ENCODE measurements around the gene RGSL1. TPM values are rescaled to one million over a fixed set of nuclear protein-coding genes. Genes with fewer than 3 reads are reported as not detected.

Gene RGSL1
- total RNA-seq, 4 donors from 2014 or later, result not detected

DNA sequence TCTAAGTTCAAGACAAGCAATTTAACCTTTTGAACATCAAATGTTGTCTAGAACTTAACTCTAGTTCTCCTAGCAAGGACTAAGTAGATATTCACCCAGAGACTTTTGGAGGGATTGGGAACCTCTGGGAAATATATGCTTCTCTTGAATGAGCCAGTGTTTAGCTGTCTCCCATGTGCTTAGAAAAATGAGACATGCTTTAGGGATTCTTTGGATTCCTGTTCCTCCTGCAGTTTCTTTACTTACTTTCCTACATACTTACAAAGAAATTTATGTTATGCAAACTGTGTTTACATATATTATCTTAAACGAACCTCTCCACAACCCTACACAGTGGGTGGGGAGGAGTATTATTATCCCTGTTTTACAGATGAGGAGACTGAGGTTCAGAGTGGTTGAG is 99.9 kb downstream of the RGSL1 start:
- H3K27ac ChIP-seq, result no peak overlapping the region
- no peaks in the 10 kb centered on the region for H3K4me1 ChIP-seq
- no peak for DNase-seq
- H3K4me3 ChIP-seq, result no peak overlapping the region
- H3K36me3 ChIP-seq, result no peaks in the 10 kb centered on the region
- no peaks in the 10 kb centered on the region for H3K27me3 ChIP-seq
- TF ChIP-seq, protein P1, sequence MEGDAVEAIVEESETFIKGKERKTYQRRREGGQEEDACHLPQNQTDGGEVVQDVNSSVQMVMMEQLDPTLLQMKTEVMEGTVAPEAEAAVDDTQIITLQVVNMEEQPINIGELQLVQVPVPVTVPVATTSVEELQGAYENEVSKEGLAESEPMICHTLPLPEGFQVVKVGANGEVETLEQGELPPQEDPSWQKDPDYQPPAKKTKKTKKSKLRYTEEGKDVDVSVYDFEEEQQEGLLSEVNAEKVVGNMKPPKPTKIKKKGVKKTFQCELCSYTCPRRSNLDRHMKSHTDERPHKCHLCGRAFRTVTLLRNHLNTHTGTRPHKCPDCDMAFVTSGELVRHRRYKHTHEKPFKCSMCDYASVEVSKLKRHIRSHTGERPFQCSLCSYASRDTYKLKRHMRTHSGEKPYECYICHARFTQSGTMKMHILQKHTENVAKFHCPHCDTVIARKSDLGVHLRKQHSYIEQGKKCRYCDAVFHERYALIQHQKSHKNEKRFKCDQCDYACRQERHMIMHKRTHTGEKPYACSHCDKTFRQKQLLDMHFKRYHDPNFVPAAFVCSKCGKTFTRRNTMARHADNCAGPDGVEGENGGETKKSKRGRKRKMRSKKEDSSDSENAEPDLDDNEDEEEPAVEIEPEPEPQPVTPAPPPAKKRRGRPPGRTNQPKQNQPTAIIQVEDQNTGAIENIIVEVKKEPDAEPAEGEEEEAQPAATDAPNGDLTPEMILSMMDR (IDR thresholded peaks at IDR 0.05), result no peak
- TF ChIP-seq POLR2A (IDR thresholded peaks at IDR 0.05), result no peak
- H3K9me3 ChIP-seq, result no peaks in the 10 kb centered on the region

DNA sequence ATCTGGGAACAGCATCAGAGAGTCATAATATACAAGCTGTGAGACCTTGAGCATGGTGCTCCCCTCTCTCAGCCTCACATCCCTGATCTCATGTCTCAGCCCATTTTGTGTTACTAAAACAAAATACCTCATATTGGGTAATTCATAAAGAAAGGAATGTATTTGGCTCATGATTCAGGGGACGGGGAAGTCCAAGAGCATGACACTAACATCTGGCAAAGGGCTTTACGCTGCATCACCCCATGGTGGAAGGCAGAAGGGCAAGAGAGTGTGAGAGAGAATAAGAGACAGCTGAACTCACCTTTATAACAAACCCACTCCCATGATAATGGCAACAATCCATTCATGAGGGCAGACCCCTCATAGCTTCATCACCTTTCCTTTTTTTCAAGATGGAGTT is 102.6 kb downstream of the RGSL1 start:
- H3K9me3 ChIP-seq, result no peaks in the 10 kb centered on the region
- H3K4me1 ChIP-seq, result no peaks in the 10 kb centered on the region
- no peak for DNase-seq
- no peaks in the 10 kb centered on the region for H3K27me3 ChIP-seq
- H3K36me3 ChIP-seq, result no peaks in the 10 kb centered on the region
- H3K27ac ChIP-seq, result no peak overlapping the region
- H3K4me3 ChIP-seq, result no peak overlapping the region
- TF ChIP-seq, protein P1 (IDR thresholded peaks at IDR 0.05), result no peak
- no peak for TF ChIP-seq POLR2A (IDR thresholded peaks at IDR 0.05)

DNA sequence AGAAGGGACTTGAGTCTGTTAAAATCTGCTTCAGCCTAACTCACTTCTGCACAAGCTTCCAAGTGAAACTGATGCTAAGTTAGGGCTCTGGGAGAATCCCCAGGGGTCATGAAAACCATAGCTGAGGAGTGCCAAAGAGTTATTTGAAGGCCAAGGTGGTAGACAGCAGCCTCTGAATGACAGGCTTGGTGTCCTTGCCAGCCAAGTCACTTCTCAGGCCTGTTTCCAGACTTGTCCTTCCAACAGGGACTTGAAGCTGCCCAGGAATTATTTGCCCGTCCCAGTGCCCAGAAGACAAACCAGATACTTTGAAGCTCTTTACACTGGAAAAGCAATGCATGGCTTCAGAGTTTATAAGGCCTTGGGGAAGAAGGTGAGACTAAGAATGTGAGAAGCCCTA is 105.5 kb downstream of the RGSL1 start:
- Histone ChIP-seq H3K4me3 (no peak overlapping the region), H3K36me3 (no peaks in the 10 kb centered on the region), H3K27ac (no peak overlapping the region), H3K27me3 (no peaks in the 10 kb centered on the region), H3K4me1 (no peaks in the 10 kb centered on the region), H3K9me3 (no peaks in the 10 kb centered on the region)
- DNase-seq, result no peak
- TF ChIP-seq, protein P1 (IDR thresholded peaks at IDR 0.05), result no peak
- TF ChIP-seq POLR2A (IDR thresholded peaks at IDR 0.05), result no peak

DNA sequence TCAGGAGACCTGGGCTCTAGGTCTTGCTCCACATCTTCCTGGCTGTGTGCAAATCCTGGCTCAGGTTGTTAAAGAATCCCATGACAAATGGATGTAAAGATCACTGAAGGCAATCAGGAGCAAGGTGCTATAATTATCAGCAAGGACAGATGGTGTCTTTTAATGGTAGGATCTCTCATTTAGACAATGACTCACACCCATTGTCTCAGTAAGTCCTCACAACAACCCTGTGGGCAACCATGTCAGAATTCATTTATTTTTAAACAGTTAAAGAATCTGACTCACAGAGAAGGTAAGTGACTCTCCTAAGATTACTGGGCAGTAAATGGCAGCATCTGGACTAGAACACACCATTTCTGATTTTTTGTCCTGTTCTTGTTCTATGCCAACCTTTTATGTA is 106.3 kb downstream of the RGSL1 start:
- Histone ChIP-seq H3K9me3 (no peaks in the 10 kb centered on the region), H3K36me3 (no peaks in the 10 kb centered on the region), H3K4me1 (no peaks in the 10 kb centered on the region), H3K27me3 (no peaks in the 10 kb centered on the region), H3K27ac (no peak overlapping the region), H3K4me3 (no peak overlapping the region)
- no peak for TF ChIP-seq POLR2A (IDR thresholded peaks at IDR 0.05)
- TF ChIP-seq, protein P1 (IDR thresholded peaks at IDR 0.05), result no peak
- no peak for DNase-seq

DNA sequence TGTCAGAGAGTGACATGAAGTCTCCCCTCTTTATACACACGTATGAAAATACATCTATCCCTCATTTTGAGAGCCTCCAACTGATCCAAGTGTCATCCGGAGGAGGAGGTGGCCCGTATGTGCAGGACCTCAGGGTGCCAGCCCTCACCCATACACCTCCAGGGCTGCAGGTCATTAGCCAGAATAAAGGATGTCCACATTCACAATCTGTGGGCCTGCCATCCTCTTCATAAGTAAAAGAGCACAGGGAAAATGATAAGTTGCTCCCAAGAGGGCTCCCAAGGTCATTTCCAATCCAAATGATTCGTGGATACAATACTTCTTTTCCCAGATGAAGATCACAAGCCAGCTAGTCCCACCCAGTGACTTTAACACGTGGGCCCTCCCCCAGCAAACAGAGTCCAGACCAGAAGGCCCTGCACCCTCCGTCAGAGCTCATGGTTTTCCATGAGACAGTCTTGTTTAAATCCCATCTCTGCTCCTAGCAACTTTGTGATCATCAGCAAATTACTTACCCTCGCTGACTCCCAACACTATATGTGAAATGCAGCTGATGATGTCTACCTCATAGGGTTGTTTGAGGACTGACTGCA is 110.5 kb downstream of the RGSL1 start:
- Histone ChIP-seq H3K4me1 (no peaks in the 10 kb centered on the region), H3K27ac (no peak overlapping the region), H3K4me3 (no peak overlapping the region), H3K27me3 (no peaks in the 10 kb centered on the region), H3K36me3 (no peaks in the 10 kb centered on the region), H3K9me3 (no peaks in the 10 kb centered on the region)
- TF ChIP-seq, protein P1 (IDR thresholded peaks at IDR 0.05), result no peak
- TF ChIP-seq POLR2A (IDR thresholded peaks at IDR 0.05), result no peak
- DNase-seq, result no peak

DNA sequence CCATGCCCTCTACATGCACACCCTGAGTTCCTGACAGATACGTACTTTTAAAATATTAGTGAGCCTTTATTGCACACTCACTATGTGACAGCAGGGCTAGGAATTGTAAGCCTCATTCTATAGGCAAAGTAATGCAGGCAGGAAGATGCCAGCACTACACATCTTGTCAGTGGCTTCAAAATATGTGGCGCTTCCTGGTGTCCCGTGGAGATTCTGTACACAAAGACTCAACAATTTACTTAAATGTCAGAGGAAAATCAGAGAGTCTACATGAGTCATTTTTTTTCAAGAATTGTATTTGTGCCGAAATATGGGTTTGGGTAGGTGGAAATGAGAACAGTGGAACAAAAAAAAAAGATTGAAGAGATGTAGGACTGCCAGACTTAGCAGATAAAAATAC is 111.5 kb downstream of the RGSL1 start:
- Histone ChIP-seq H3K36me3 (no peaks in the 10 kb centered on the region), H3K27ac (no peak overlapping the region), H3K4me3 (no peak overlapping the region), H3K9me3 (no peaks in the 10 kb centered on the region), H3K4me1 (no peaks in the 10 kb centered on the region), H3K27me3 (no peaks in the 10 kb centered on the region)
- TF ChIP-seq, protein P1 (IDR thresholded peaks at IDR 0.05), result no peak
- no peak for TF ChIP-seq POLR2A (IDR thresholded peaks at IDR 0.05)
- DNase-seq, result no peak

All from Peyer's patch (tissue), 4 donors.